ENCODE data around the gene FLNC. TPM values are rescaled to one million over a fixed set of nuclear protein-coding genes. Genes with fewer than 3 reads are reported as not detected.

The FLNC gene
- total RNA-seq, 1 donor from 2014 or later, result 149 TPM

GRCh38 chr7:128906766-128907559 lies 76.8 kb downstream of the FLNC start:
- no peak for TF ChIP-seq CTCF (conservative IDR thresholded peaks at IDR 0.05; ENCODE audit: low read depth, low read length)
- H3K4me3 ChIP-seq (ENCODE audit: low read depth, low read length), result no peak overlapping the region
- DNase-seq (ENCODE audit: low read depth), result no peak

Other genes starting within 250 kb of the FLNC start
- gene GARIN1A, start 158.1 kb upstream of the FLNC start, total RNA-seq, result 0.07 TPM in 1 of 2 replicates, not detected in the other
- 174 and 198 TPM in 2 replicates for gene CALU, start 91.0 kb upstream of the FLNC start, total RNA-seq
- not detected in 2 replicates for gene OPN1SW, start 54.6 kb upstream of the FLNC start, total RNA-seq
- 2.0 and 4.5 TPM in 2 replicates for gene CCDC136, start 38.4 kb upstream of the FLNC start, total RNA-seq
- 69.5 and 134 TPM in 2 replicates for gene ATP6V1F, start 32.5 kb downstream of the FLNC start, total RNA-seq
- gene KCP, start 80.3 kb downstream of the FLNC start, total RNA-seq, result 0.51 and 5.2 TPM in 2 replicates
- gene IRF5, start 107.5 kb downstream of the FLNC start, total RNA-seq, result 4.2 and 8.5 TPM in 2 replicates
- gene TNPO3, start 224.7 kb downstream of the FLNC start, total RNA-seq, result 52.5 and 53.2 TPM in 2 replicates